H1 (cell line): ENCODE results near the gene THEM5. TPM values are rescaled to one million over a fixed set of nuclear protein-coding genes. Genes with fewer than 3 reads are reported as not detected.

Source experiments
- CTCF ChIA-PET: fragments of 300-600 bp; sonication (Branson Sonifier 250); formaldehyde crosslinking; loops from one replicate; lab custom pipeline; 2021; ENCODE audit not compliant: partially characterized antibody; lab: Charles Lee
- POLR2A ChIA-PET: fragments of 300-600 bp; sonication (Branson Sonifier 250); formaldehyde crosslinking; loops from one replicate; lab custom pipeline; 2021; ENCODE audit warnings: inconsistent platforms; ENCODE audit not compliant: partially characterized antibody; lab: Charles Lee
- DNase-seq, 2 experiments: peaks; one replicate each; pipeline versions ENCODE4 v3.0.0 to v3.0.0-alpha.2; 2010 to 2022; ENCODE audit warnings: low spot score in 2 of 2, low read depth in 1 of 2, mixed read lengths in 1 of 2
- FAIRE-seq: peaks from 2 replicates; lab custom pipeline; 2011; peaks lifted over from hg19 to GRCh38; lab: Jason Lieb, UNC
- H2AFZ ChIP-seq: 2 replicates; pipeline ENCODE4 v1.8.1; 2012; ENCODE audit warnings: low read length, inconsistent platforms
- H2AK5ac ChIP-seq: 2 replicates; pipeline ENCODE4 v1.6.1; 2013; ENCODE audit warnings: low read depth, low read length
- H2BK120ac ChIP-seq: replicated peaks from 2 replicates; pipeline ENCODE3; 2013; ENCODE audit warnings: low read depth, low read length, inconsistent platforms
- H2BK12ac ChIP-seq: 2 replicates; pipeline ENCODE4 v1.6.1; 2013; ENCODE audit warnings: low read depth, low read length
- H2BK15ac ChIP-seq: 2 replicates; pipeline ENCODE4 v1.6.1; 2013; ENCODE audit warnings: low read length
- H2BK20ac ChIP-seq: 2 replicates; pipeline ENCODE4 v1.6.1; 2013; ENCODE audit warnings: low read length
- H2BK5ac ChIP-seq: 2 replicates; pipeline ENCODE4 v1.6.1; 2013; ENCODE audit warnings: low read depth, low read length
- H3K14ac ChIP-seq: 2 replicates; pipeline ENCODE4 v1.6.1; 2013; ENCODE audit warnings: inconsistent platforms; ENCODE audit not compliant: insufficient read length
- H3K18ac ChIP-seq: 2 replicates; pipeline ENCODE4 v1.6.1; 2013; ENCODE audit warnings: low read length; ENCODE audit errors: extremely low read depth
- H3K23ac ChIP-seq: 2 replicates; pipeline ENCODE4 v1.6.1; 2013; ENCODE audit warnings: inconsistent platforms; ENCODE audit not compliant: insufficient read length
- H3K23me2 ChIP-seq: 2 replicates; pipeline ENCODE4 v1.6.1; 2013; ENCODE audit warnings: low read depth, low read length
- H3K27ac ChIP-seq: 2 replicates; pipeline ENCODE4 v1.6.1; 2011; ENCODE audit warnings: low read depth, low read length, inconsistent platforms
- H3K27me3 ChIP-seq, 4 experiments: replicated peaks in 1 of 4; 1 replicate in 1 of 4; 2 replicates in 3 of 4; pipeline versions ENCODE4 v1.6.1 to v1.8.1; 2011 to 2013; ENCODE audit warnings: low read length in 3 of 4, mild to moderate bottlenecking in 3 of 4, inconsistent platforms in 2 of 4, mixed read lengths in 2 of 4, moderate library complexity in 1 of 4; ENCODE audit not compliant: control insufficient read depth in 3 of 4, insufficient read depth in 3 of 4; ENCODE audit errors: extremely low read depth in 1 of 4
- H3K36me3 ChIP-seq, 4 experiments: 2 replicates each; pipeline versions ENCODE4 v1.6.1 to v1.8.1; 2011 to 2013; ENCODE audit warnings: mild to moderate bottlenecking in 4 of 4, low read length in 3 of 4, moderate library complexity in 2 of 4, control low read depth in 1 of 4, inconsistent platforms in 1 of 4; ENCODE audit not compliant: insufficient read depth in 4 of 4, control insufficient read depth in 2 of 4
- H3K4ac ChIP-seq: replicated peaks from 2 replicates; pipeline ENCODE3; 2013; ENCODE audit warnings: low read length, low read depth, mixed read lengths, inconsistent platforms; ENCODE audit not compliant: insufficient read length
- H3K4me1 ChIP-seq, 4 experiments: replicated peaks in 1 of 4; 1 replicate in 1 of 4; 2 replicates in 3 of 4; pipeline versions ENCODE4 v1.6.1 to v1.8.1; 2011 to 2013; ENCODE audit warnings: low read length in 3 of 4, inconsistent platforms in 2 of 4, mixed read lengths in 1 of 4; ENCODE audit not compliant: insufficient read depth in 4 of 4, control insufficient read depth in 3 of 4
- H3K4me2 ChIP-seq, 2 experiments: 2 replicates each; pipeline versions ENCODE4 v1.6.1 to v1.8.1; 2011 to 2013; ENCODE audit warnings: low read depth in 2 of 2, low read length in 2 of 2, control low read depth in 1 of 2, inconsistent platforms in 1 of 2, mild to moderate bottlenecking in 1 of 2; ENCODE audit not compliant: insufficient read depth in 1 of 2
- H3K4me3 ChIP-seq, 4 experiments: fragments of 200-600, 300-600 bp in 1 of 4; sonication (generic), shearing (Covaris generic), sonication (Bioruptor Twin) in 1 of 4; 2 replicates each; pipeline versions ENCODE4 v1.5.1 to v1.8.1; 2011 to 2016; ENCODE audit warnings: low read length in 4 of 4, low read depth in 3 of 4, control low read depth in 2 of 4, inconsistent platforms in 2 of 4, mild to moderate bottlenecking in 2 of 4, mixed read lengths in 1 of 4, moderate library complexity in 1 of 4; ENCODE audit not compliant: insufficient read depth in 2 of 4; ENCODE audit errors: extremely low read depth in 1 of 4
- H3K56ac ChIP-seq: replicated peaks from 2 replicates; pipeline ENCODE3; 2013; ENCODE audit warnings: low read depth, mild to moderate bottlenecking, mixed read lengths, low read length, inconsistent platforms; ENCODE audit not compliant: insufficient read length
- H3K79me1 ChIP-seq: 2 replicates; pipeline ENCODE4 v1.6.1; 2013; ENCODE audit warnings: low read depth, low read length, control low read depth
- H3K79me2 ChIP-seq, 2 experiments: 2 replicates each; pipeline versions ENCODE4 v1.6.1 to v1.8.1; 2012 to 2013; ENCODE audit warnings: low read length in 2 of 2, mild to moderate bottlenecking in 2 of 2, inconsistent platforms in 1 of 2; ENCODE audit not compliant: insufficient read depth in 2 of 2, control insufficient read depth in 1 of 2
- H3K9ac ChIP-seq, 4 experiments: replicated peaks in 1 of 4; 1 replicate in 1 of 4; 2 replicates in 3 of 4; pipeline versions ENCODE4 v1.6.1 to v1.8.1; 2011 to 2013; ENCODE audit warnings: low read depth in 3 of 4, low read length in 3 of 4, control low read depth in 2 of 4, mild to moderate bottlenecking in 2 of 4, moderate library complexity in 2 of 4, inconsistent platforms in 1 of 4; ENCODE audit errors: extremely low read depth in 1 of 4
- H3K9me3 ChIP-seq, 2 experiments: 2 replicates each; pipeline versions ENCODE4 v1.6.1 to v1.8.1; 2012 to 2013; ENCODE audit warnings: mild to moderate bottlenecking in 2 of 2, moderate library complexity in 2 of 2, control low read depth in 1 of 2, inconsistent platforms in 1 of 2, low read depth in 1 of 2, low read length in 1 of 2, mixed read lengths in 1 of 2; ENCODE audit not compliant: insufficient read depth in 2 of 2
- H4K20me1 ChIP-seq, 2 experiments: replicated peaks in 1 of 2; 2 replicates each; pipeline versions ENCODE3 to v1.8.1; 2011 to 2013; ENCODE audit warnings: inconsistent platforms in 2 of 2, low read length in 2 of 2, mild to moderate bottlenecking in 1 of 2; ENCODE audit not compliant: insufficient read depth in 2 of 2, control insufficient read depth in 1 of 2
- H4K5ac ChIP-seq: 2 replicates; pipeline ENCODE4 v1.6.1; 2013; ENCODE audit warnings: low read length, low read depth, mixed read lengths, inconsistent platforms; ENCODE audit not compliant: insufficient read length
- H4K8ac ChIP-seq: 2 replicates; pipeline ENCODE4 v1.8.0; 2013; ENCODE audit warnings: mild to moderate bottlenecking, moderate library complexity, low read length, inconsistent platforms; ENCODE audit not compliant: insufficient read depth; ENCODE audit errors: extremely low read depth
- H4K91ac ChIP-seq: replicated peaks from 2 replicates; pipeline ENCODE3; 2013; ENCODE audit warnings: low read length, mixed read lengths, inconsistent platforms; ENCODE audit not compliant: insufficient read length
- BRCA1 ChIP-seq: IDR thresholded peaks from 2 replicates; pipeline ENCODE4 v1.6.1; 2012; ENCODE audit warnings: low read depth, low read length, improper control_type of control experiment
- CBX5 ChIP-seq: fragments of 300-800, 300-1000 bp; sonication (generic); IDR thresholded peaks from 2 replicates; pipeline ENCODE4 v1.7.1; 2016; ENCODE audit warnings: antibody characterized with exemption, low read length, low read depth
- CBX8 ChIP-seq: fragments of 300-800, 300-1000 bp; sonication (generic); IDR thresholded peaks from 2 replicates; pipeline ENCODE4 v1.7.1; 2016; ENCODE audit warnings: low read depth, low read length, borderline replicate concordance
- EP300 ChIP-seq, 2 experiments: IDR thresholded peaks; 1 replicate in 1 of 2; 2 replicates in 1 of 2; pipeline ENCODE4 v1.6.1; 2011 to 2012; ENCODE audit warnings: low read depth in 2 of 2, low read length in 2 of 2, mild to moderate bottlenecking in 2 of 2, borderline replicate concordance in 1 of 2, inconsistent platforms in 1 of 2, moderate library complexity in 1 of 2
- HDAC2 ChIP-seq, 2 experiments: fragments of 300-600 bp in 1 of 2; sonication (generic) in 1 of 2; IDR thresholded peaks; 2 replicates each; pipeline ENCODE4 v1.6.1; 2011 to 2012; ENCODE audit warnings: low read depth in 2 of 2, low read length in 2 of 2, mild to moderate bottlenecking in 2 of 2, moderate library complexity in 2 of 2, borderline replicate concordance in 1 of 2, inconsistent platforms in 1 of 2
- POLR2AphosphoS5 ChIP-seq: IDR thresholded peaks from 2 replicates; pipeline ENCODE4 v1.6.1; 2011; ENCODE audit warnings: low read depth, low read length
- POU5F1 ChIP-seq: IDR thresholded peaks from 2 replicates; pipeline ENCODE4 v1.6.1; 2011; ENCODE audit warnings: low read depth, mild to moderate bottlenecking, low read length, moderate library complexity
- RAD21 ChIP-seq, 2 experiments: IDR thresholded peaks in 1 of 2; conservative IDR thresholded peaks in 1 of 2; 2 replicates each; pipeline ENCODE4 v1.6.1; 2011; ENCODE audit warnings: low read depth in 2 of 2, low read length in 2 of 2, improper control_type of control experiment in 1 of 2, inconsistent platforms in 1 of 2, mild to moderate bottlenecking in 1 of 2, moderate library complexity in 1 of 2
- RFX5 ChIP-seq: IDR thresholded peaks from 2 replicates; pipeline ENCODE4 v1.6.1; 2011; ENCODE audit warnings: low read depth, low read length, improper control_type of control experiment, borderline replicate concordance
- SP1 ChIP-seq: IDR thresholded peaks from 2 replicates; pipeline ENCODE4 v1.6.1; 2011; ENCODE audit warnings: low read depth, low read length
- SUZ12 ChIP-seq: fragments of 200-600 bp; sonication (generic); IDR thresholded peaks from 2 replicates; pipeline ENCODE4 v1.6.1; 2012; ENCODE audit warnings: mild to moderate bottlenecking, inconsistent platforms, low read length, moderate library complexity, mixed read lengths
- TAF7 ChIP-seq: optimal IDR thresholded peaks from 2 replicates; pipeline ENCODE3; 2011; ENCODE audit warnings: low read depth, mild to moderate bottlenecking, inconsistent platforms, low read length, moderate library complexity, borderline replicate concordance
- polyA plus RNA-seq, 7 experiments: library from polyadenylated mRNA; depleted of rRNA in 3 of 7; stranded (reverse) in 5 of 7; unstranded in 2 of 7; fragments of >200 nt in 5 of 7; fragments of 200-250 nt in 2 of 7; gene quantifications; 1 replicate in 5 of 7; 2 replicates in 1 of 7; 4 replicates in 1 of 7; pipeline versions ENCODE4 v1.2.1 to v1.2.3, GENCODE V29; 2011 to 2013; ENCODE audit warnings: missing spikeins in 2 of 7, mixed read lengths in 2 of 7
- total RNA-seq: library from RNA; stranded (reverse); fragmentation: NEBNext Ultra II Directional; extraction: Animal tissue kit (Norgen Biotek cat#: 25700); gene quantifications from 2 replicates; pipeline ENCODE4 v1.2.1, GENCODE V29; 2021
- TF ChIP-seq, protein P1 (sequence below): IDR thresholded peaks from 2 replicates; pipeline ENCODE4 v1.6.1; 2011; ENCODE audit warnings: low read length, improper control_type of control experiment

The THEM5 gene
- total and polyA plus RNA-seq, 2 of the 8 experiments (the other 6 are each of a cell fraction or from before 2014, with no cell fraction given), result not detected

DNA sequence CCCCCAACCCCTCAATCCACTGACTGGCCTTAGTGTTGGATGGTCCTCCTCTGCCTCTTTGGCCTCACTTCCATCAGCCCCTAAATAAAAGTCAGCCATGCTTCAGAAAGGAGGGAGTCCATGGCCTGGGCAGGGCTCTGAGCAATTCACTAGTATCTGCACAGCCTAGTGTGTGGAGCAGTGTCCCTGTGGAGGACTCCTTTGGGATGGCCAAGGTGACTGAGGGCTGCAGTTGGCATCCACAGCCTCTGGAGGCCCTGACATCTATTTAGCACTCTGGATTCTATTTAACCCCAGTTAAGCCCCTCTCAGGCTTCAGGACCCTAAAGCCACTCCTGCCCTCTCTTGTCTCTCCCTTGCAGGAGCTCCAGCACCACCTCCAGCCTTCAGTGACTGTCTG lies 3.6 kb downstream of the THEM5 start:
- Histone ChIP-seq H4K8ac (no peak overlapping the region), H3K27me3 (no peaks in the 10 kb centered on the region), H3K27ac (no peak overlapping the region), H3K14ac (no peak overlapping the region), H2AFZ (no peak overlapping the region), H3K23ac (no peak overlapping the region), H3K9me3 (no peaks in the 10 kb centered on the region), H2BK5ac (no peak overlapping the region), H3K4ac (no peak overlapping the region), H2BK12ac (no peak overlapping the region), H3K4me3 (no peak overlapping the region), H3K9ac (no peak overlapping the region), H3K79me1 (no peaks in the 10 kb centered on the region), H3K79me2 (no peaks in the 10 kb centered on the region), H4K5ac (no peak overlapping the region), H3K56ac (no peak overlapping the region), H2BK15ac (no peak overlapping the region), H3K18ac (no peak overlapping the region), H4K20me1 (no peaks in the 10 kb centered on the region), H3K4me1 (peaks cover 6 to 11% (median 7%) of the 10 kb centered on the region in 4 experiments), H2AK5ac (no peak overlapping the region), H3K36me3 (no peaks in the 10 kb centered on the region), H3K4me2 (no peak overlapping the region), H3K23me2 (0 out of 2 replicates have a peak, but pooled peaks cover 4% of the 10 kb centered on the region), H4K91ac (no peak overlapping the region), H2BK120ac (no peak overlapping the region), H2BK20ac (no peak overlapping the region)
- CTCF ChIA-PET, result interaction anchor here (1.1 kb wide), 1 partner anchor 10 kb away, joined by 3 read pairs; no protein-coding TSS in a partner anchor
- FAIRE-seq (no peak), DNase-seq (no peak)
- POLR2A ChIA-PET, result interaction anchor here (1.3 to 2.7 kb wide), 2 partner anchors 10 kb away, joined by 4 to 14 read pairs; partner anchors contain the start of gene C2CD4D
- no peak for TF ChIP-seq BRCA1
- no peak for TF ChIP-seq EP300 (IDR thresholded peaks at IDR 0.05; ENCODE audit: borderline replicate concordance in 1 of 2, low read depth in 2 of 2, low read length in 2 of 2)
- no peak for TF ChIP-seq CBX5
- TF ChIP-seq POLR2AphosphoS5, result no peak
- no peak for TF ChIP-seq SP1
- TF ChIP-seq HDAC2 (IDR thresholded peaks at IDR 0.05; ENCODE audit: borderline replicate concordance in 1 of 2, low read depth in 2 of 2, low read length in 2 of 2), result no peak
- TF ChIP-seq, protein P1, sequence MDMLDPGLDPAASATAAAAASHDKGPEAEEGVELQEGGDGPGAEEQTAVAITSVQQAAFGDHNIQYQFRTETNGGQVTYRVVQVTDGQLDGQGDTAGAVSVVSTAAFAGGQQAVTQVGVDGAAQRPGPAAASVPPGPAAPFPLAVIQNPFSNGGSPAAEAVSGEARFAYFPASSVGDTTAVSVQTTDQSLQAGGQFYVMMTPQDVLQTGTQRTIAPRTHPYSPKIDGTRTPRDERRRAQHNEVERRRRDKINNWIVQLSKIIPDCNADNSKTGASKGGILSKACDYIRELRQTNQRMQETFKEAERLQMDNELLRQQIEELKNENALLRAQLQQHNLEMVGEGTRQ, result no peak
- no peak for TF ChIP-seq POU5F1
- no peak for TF ChIP-seq CBX8
- TF ChIP-seq RFX5, result no peak
- TF ChIP-seq SUZ12, result no peak
- TF ChIP-seq TAF7, result no peak
- TF ChIP-seq RAD21 (IDR thresholded peaks at IDR 0.05 in 1 of 2, conservative IDR thresholded peaks at IDR 0.05 in 1 of 2; ENCODE audit: low read depth in 2 of 2, low read length in 2 of 2), result no peak
